Activated naive CD8-positive, alpha-beta T cell (primary cell): ENCODE results near the gene INF2.
"Not testable (repeated sequence)": the region's sequence is repeated elsewhere in the genome, so short reads cannot be mapped to it uniquely, and the experiment has no call there.

Source experiments
- H3K27ac Mint-ChIP-seq: one replicate; pipeline ENCODE4 v1.8.0; 2021; ENCODE audit warnings: mixed read lengths
- H3K27me3 Mint-ChIP-seq: one replicate; pipeline ENCODE4 v1.8.0; 2021; ENCODE audit warnings: mixed read lengths
- H3K36me3 Mint-ChIP-seq: one replicate; pipeline ENCODE4 v1.8.0; 2021; ENCODE audit warnings: mixed read lengths
- H3K4me1 Mint-ChIP-seq: one replicate; pipeline ENCODE4 v1.8.0; 2021; ENCODE audit warnings: low read depth, mixed read lengths
- H3K4me3 Mint-ChIP-seq: one replicate; pipeline ENCODE4 v1.8.0; 2021; ENCODE audit warnings: mild to moderate bottlenecking, mixed read lengths
- H3K9me3 Mint-ChIP-seq: one replicate; pipeline ENCODE4 v1.8.0; 2021; ENCODE audit warnings: low read depth, mixed read lengths

The INF2 gene

GRCh38 chr14:104664588-104664987 lies 24.8 kb upstream of the INF2 start:
- no peak overlapping the region for H3K4me3 Mint-ChIP-seq
- H3K27me3 Mint-ChIP-seq = peaks cover 1% of the 10 kb centered on the region
- no peaks in the 10 kb centered on the region for H3K9me3 Mint-ChIP-seq
- no peak overlapping the region for H3K27ac Mint-ChIP-seq
- peaks cover 25% of the 10 kb centered on the region for H3K4me1 Mint-ChIP-seq
- H3K36me3 Mint-ChIP-seq = no peaks in the 10 kb centered on the region

GRCh38 chr14:104665114-104665656 lies 24.2 kb upstream of the INF2 start:
- peaks cover 1% of the 10 kb centered on the region for H3K27me3 Mint-ChIP-seq
- H3K4me3 Mint-ChIP-seq = no peak overlapping the region
- H3K36me3 Mint-ChIP-seq = no peaks in the 10 kb centered on the region
- H3K4me1 Mint-ChIP-seq = peaks cover 22% of the 10 kb centered on the region
- H3K27ac Mint-ChIP-seq = peak overlapping the region; percentile 5
- no peaks in the 10 kb centered on the region for H3K9me3 Mint-ChIP-seq

- H3K9me3 Mint-ChIP-seq = no peaks in the 10 kb centered on the region
- peaks cover 1% of the 10 kb centered on the region for H3K27me3 Mint-ChIP-seq
- H3K36me3 Mint-ChIP-seq = no peaks in the 10 kb centered on the region
- H3K4me1 Mint-ChIP-seq = peaks cover 17% of the 10 kb centered on the region
- H3K4me3 Mint-ChIP-seq = no peak overlapping the region
- no peak overlapping the region for H3K27ac Mint-ChIP-seq
Observed at GRCh38 chr14:104665657-104666522, 23.5 kb upstream of the INF2 start.

GRCh38 chr14:104666523-104666895 lies 22.9 kb upstream of the INF2 start:
- H3K36me3 Mint-ChIP-seq = not testable (repeated sequence)

GRCh38 chr14:104666981-104667380 lies 22.4 kb upstream of the INF2 start:
- H3K4me3 Mint-ChIP-seq = no peak overlapping the region
- no peaks in the 10 kb centered on the region for H3K9me3 Mint-ChIP-seq
- no peaks in the 10 kb centered on the region for H3K27me3 Mint-ChIP-seq
- no peaks in the 10 kb centered on the region for H3K36me3 Mint-ChIP-seq
- H3K4me1 Mint-ChIP-seq = peaks cover 15% of the 10 kb centered on the region
- H3K27ac Mint-ChIP-seq = no peak overlapping the region

More at GRCh38 chr14:104666523-104666895, 22.9 kb upstream of the INF2 start:
- H3K27ac Mint-ChIP-seq, H3K27me3 Mint-ChIP-seq, H3K4me3 Mint-ChIP-seq, H3K9me3 Mint-ChIP-seq: not testable (repeated sequence)
- H3K4me1 Mint-ChIP-seq = peaks cover 15% of the 10 kb centered on the region

GRCh38 chr14:104669697-104670096 lies 19.7 kb upstream of the INF2 start:
- H3K36me3 Mint-ChIP-seq = no peaks in the 10 kb centered on the region
- no peak overlapping the region for H3K4me3 Mint-ChIP-seq
- no peaks in the 10 kb centered on the region for H3K9me3 Mint-ChIP-seq
- H3K4me1 Mint-ChIP-seq = peaks cover 17% of the 10 kb centered on the region
- H3K27ac Mint-ChIP-seq = no peak overlapping the region
- no peaks in the 10 kb centered on the region for H3K27me3 Mint-ChIP-seq

GRCh38 chr14:104671330-104671977 lies 18.0 kb upstream of the INF2 start:
- H3K27ac Mint-ChIP-seq, H3K27me3 Mint-ChIP-seq, H3K36me3 Mint-ChIP-seq, H3K4me1 Mint-ChIP-seq, H3K9me3 Mint-ChIP-seq, H3K4me3 Mint-ChIP-seq: not testable (repeated sequence)

GRCh38 chr14:104672119-104672518 lies 17.3 kb upstream of the INF2 start:
- not testable (repeated sequence) for H3K27ac Mint-ChIP-seq, H3K4me3 Mint-ChIP-seq, H3K4me1 Mint-ChIP-seq, H3K36me3 Mint-ChIP-seq, H3K9me3 Mint-ChIP-seq, H3K27me3 Mint-ChIP-seq

GRCh38 chr14:104673481-104673880 lies 15.9 kb upstream of the INF2 start:
- H3K4me1 Mint-ChIP-seq = peaks cover 11% of the 10 kb centered on the region
- H3K27ac Mint-ChIP-seq = no peak overlapping the region
- no peak overlapping the region for H3K4me3 Mint-ChIP-seq
- no peaks in the 10 kb centered on the region for H3K36me3 Mint-ChIP-seq
- no peaks in the 10 kb centered on the region for H3K9me3 Mint-ChIP-seq
- no peaks in the 10 kb centered on the region for H3K27me3 Mint-ChIP-seq

GRCh38 chr14:104675447-104675846 lies 14.0 kb upstream of the INF2 start:
- Mint-ChIP-seq H3K4me1 (peaks cover 13% of the 10 kb centered on the region), H3K9me3 (no peaks in the 10 kb centered on the region), H3K27ac (no peak overlapping the region), H3K27me3 (no peaks in the 10 kb centered on the region), H3K36me3 (no peaks in the 10 kb centered on the region), H3K4me3 (no peak overlapping the region)

- H3K4me1 Mint-ChIP-seq = peaks cover 13% of the 10 kb centered on the region
- H3K9me3 Mint-ChIP-seq = no peaks in the 10 kb centered on the region
- H3K4me3 Mint-ChIP-seq = no peak overlapping the region
- peak overlapping the region; percentile 16 for H3K27ac Mint-ChIP-seq
- no peaks in the 10 kb centered on the region for H3K27me3 Mint-ChIP-seq
- H3K36me3 Mint-ChIP-seq = no peaks in the 10 kb centered on the region
Observed at GRCh38 chr14:104676130-104676693, 13.2 kb upstream of the INF2 start.

GRCh38 chr14:104676694-104677511 lies 12.5 kb upstream of the INF2 start:
- H3K27ac Mint-ChIP-seq = peak overlapping the region; percentile 54

GRCh38 chr14:104677512-104678332 lies 11.7 kb upstream of the INF2 start:
- H3K36me3 Mint-ChIP-seq = no peaks in the 10 kb centered on the region
- H3K4me3 Mint-ChIP-seq = peak overlapping the region; percentile 81
- H3K4me1 Mint-ChIP-seq = peaks cover 13% of the 10 kb centered on the region
- H3K27me3 Mint-ChIP-seq = no peaks in the 10 kb centered on the region
- peak overlapping the region; percentile 73 for H3K27ac Mint-ChIP-seq
- H3K9me3 Mint-ChIP-seq = no peaks in the 10 kb centered on the region

More at GRCh38 chr14:104676694-104677511, 12.5 kb upstream of the INF2 start:
- H3K36me3 Mint-ChIP-seq = no peaks in the 10 kb centered on the region
- peak overlapping the region; percentile 81 for H3K4me3 Mint-ChIP-seq
- H3K27me3 Mint-ChIP-seq = no peaks in the 10 kb centered on the region
- H3K4me1 Mint-ChIP-seq = peaks cover 13% of the 10 kb centered on the region
- no peaks in the 10 kb centered on the region for H3K9me3 Mint-ChIP-seq

- Mint-ChIP-seq H3K9me3 (no peaks in the 10 kb centered on the region), H3K4me1 (peaks cover 13% of the 10 kb centered on the region), H3K36me3 (no peaks in the 10 kb centered on the region), H3K27me3 (no peaks in the 10 kb centered on the region), H3K4me3 (peak overlapping the region; percentile 81), H3K27ac (peak overlapping the region; percentile 73)
Observed at GRCh38 chr14:104678346-104678745, 11.1 kb upstream of the INF2 start.
